Measurements from ENCODE around the gene LAMB3. TPM values are rescaled to one million over a fixed set of nuclear protein-coding genes. Genes with fewer than 3 reads are reported as not detected.

LAMB3 gene
- polyA plus RNA-seq, 1 donor from 2014 or later = 5.8 TPM

DNA sequence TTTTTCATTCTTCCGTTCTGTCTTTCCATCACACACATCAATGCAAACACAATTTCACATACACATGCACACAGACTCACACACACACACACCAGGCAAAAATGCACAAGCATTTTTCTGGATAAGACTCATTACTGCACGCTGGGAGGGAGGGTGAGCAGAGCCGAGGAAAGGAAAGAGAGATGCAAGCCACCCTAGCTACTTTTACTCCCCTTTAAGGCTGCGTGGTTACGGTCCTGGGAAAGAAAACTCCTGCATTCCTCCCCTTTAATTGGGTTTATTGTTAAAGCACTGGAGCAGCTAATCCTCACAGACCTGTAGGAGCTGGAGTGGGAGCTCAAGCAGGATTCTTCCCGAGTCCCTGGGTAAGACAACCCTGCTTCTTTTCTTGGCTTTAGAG, 68.8 kb downstream of the LAMB3 start, which contains the start of gene CAMK1G:
TSS of gene CAMK1G (plus strand) at position 307 of the 400 bp plus-strand sequence. CDS start 11,270 bp downstream, outside the sequence.
- Histone ChIP-seq H3K4me3 (ENCODE audit: low read length) (peak within 1 kb of the TSS; percentile 70), H3K9ac (ENCODE audit: low read length) (peak within 1 kb of the TSS; percentile 63), H3K9me3 (ENCODE audit: low read length) (no peaks in the 10 kb centered on the region), H3K9me2 (ENCODE audit: insufficient read depth, low read length) (no peaks in the 10 kb centered on the region), H3F3A (ENCODE audit: insufficient read depth, low read length, poor library complexity, severe bottlenecking) (no peaks in the 10 kb centered on the region), H2AFZ (ENCODE audit: low read depth, low read length) (peak within 1 kb of the TSS; percentile 14), H3K27me3 (ENCODE audit: insufficient read depth, low read depth, low read length) (no peaks in the 10 kb centered on the region), H3K27ac (ENCODE audit: low read length) (peak within 1 kb of the TSS; percentile 75), H4K20me1 (ENCODE audit: insufficient read depth) (no peaks in the 10 kb centered on the region), H3K79me2 (replicated peaks; ENCODE audit: insufficient read depth, low read length) (no peaks in the 10 kb centered on the region), H3K36me3 (ENCODE audit: insufficient read depth, low read length) (no peaks in the 10 kb centered on the region), H3K4me2 (ENCODE audit: low read length) (peak within 1 kb of the TSS; percentile 52)
- TF ChIP-seq, protein P1, sequence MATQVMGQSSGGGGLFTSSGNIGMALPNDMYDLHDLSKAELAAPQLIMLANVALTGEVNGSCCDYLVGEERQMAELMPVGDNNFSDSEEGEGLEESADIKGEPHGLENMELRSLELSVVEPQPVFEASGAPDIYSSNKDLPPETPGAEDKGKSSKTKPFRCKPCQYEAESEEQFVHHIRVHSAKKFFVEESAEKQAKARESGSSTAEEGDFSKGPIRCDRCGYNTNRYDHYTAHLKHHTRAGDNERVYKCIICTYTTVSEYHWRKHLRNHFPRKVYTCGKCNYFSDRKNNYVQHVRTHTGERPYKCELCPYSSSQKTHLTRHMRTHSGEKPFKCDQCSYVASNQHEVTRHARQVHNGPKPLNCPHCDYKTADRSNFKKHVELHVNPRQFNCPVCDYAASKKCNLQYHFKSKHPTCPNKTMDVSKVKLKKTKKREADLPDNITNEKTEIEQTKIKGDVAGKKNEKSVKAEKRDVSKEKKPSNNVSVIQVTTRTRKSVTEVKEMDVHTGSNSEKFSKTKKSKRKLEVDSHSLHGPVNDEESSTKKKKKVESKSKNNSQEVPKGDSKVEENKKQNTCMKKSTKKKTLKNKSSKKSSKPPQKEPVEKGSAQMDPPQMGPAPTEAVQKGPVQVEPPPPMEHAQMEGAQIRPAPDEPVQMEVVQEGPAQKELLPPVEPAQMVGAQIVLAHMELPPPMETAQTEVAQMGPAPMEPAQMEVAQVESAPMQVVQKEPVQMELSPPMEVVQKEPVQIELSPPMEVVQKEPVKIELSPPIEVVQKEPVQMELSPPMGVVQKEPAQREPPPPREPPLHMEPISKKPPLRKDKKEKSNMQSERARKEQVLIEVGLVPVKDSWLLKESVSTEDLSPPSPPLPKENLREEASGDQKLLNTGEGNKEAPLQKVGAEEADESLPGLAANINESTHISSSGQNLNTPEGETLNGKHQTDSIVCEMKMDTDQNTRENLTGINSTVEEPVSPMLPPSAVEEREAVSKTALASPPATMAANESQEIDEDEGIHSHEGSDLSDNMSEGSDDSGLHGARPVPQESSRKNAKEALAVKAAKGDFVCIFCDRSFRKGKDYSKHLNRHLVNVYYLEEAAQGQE (IDR thresholded peaks at IDR 0.05; ENCODE audit: borderline replicate concordance) = peak; percentile 72
- TF ChIP-seq MXI1 (conservative IDR thresholded peaks at IDR 0.05; ENCODE audit: poor library complexity, severe bottlenecking) (no peak), POLR2AphosphoS5 (IDR thresholded peaks at IDR 0.05) (peak; percentile 81), EP300 (conservative IDR thresholded peaks at IDR 0.05; ENCODE audit: poor library complexity, severe bottlenecking) (no peak), EZH2 (IDR thresholded peaks at IDR 0.05; ENCODE audit: borderline replicate concordance, insufficient read depth, low read length, poor library complexity, severe bottlenecking) (no peak), CTCF (IDR thresholded peaks at IDR 0.05; ENCODE audit: poor library complexity, severe bottlenecking) (peak; percentile 6), RAD21 (conservative IDR thresholded peaks at IDR 0.05) (no peak), TAF1 (IDR thresholded peaks at IDR 0.05; ENCODE audit: low read depth) (no peak), SMC3 (conservative IDR thresholded peaks at IDR 0.05; ENCODE audit: poor library complexity) (no peak)

GRCh38 chr1:209580577-209580976, 71.6 kb downstream of the LAMB3 start:
- Histone ChIP-seq H3K9me3 (ENCODE audit: low read length) (no peaks in the 10 kb centered on the region), H3K9me2 (ENCODE audit: insufficient read depth, low read length) (no peaks in the 10 kb centered on the region), H3K36me3 (ENCODE audit: insufficient read depth, low read length) (no peaks in the 10 kb centered on the region), H3K9ac (ENCODE audit: low read length) (no peak overlapping the region), H4K20me1 (ENCODE audit: insufficient read depth) (no peaks in the 10 kb centered on the region), H3K27ac (ENCODE audit: low read length) (no peak overlapping the region), H3F3A (ENCODE audit: insufficient read depth, low read length, poor library complexity, severe bottlenecking) (no peaks in the 10 kb centered on the region), H2AFZ (ENCODE audit: low read depth, low read length) (no peak overlapping the region), H3K27me3 (ENCODE audit: insufficient read depth, low read depth, low read length) (no peaks in the 10 kb centered on the region), H3K79me2 (replicated peaks; ENCODE audit: insufficient read depth, low read length) (no peaks in the 10 kb centered on the region), H3K4me2 (ENCODE audit: low read length) (no peak overlapping the region), H3K4me3 (ENCODE audit: low read length) (no peak overlapping the region)
- TF ChIP-seq EZH2 (IDR thresholded peaks at IDR 0.05; ENCODE audit: borderline replicate concordance, insufficient read depth, low read length, poor library complexity, severe bottlenecking) = no peak
- no peak for TF ChIP-seq CTCF (IDR thresholded peaks at IDR 0.05; ENCODE audit: poor library complexity, severe bottlenecking)
- TF ChIP-seq, protein P1 (IDR thresholded peaks at IDR 0.05; ENCODE audit: borderline replicate concordance) = no peak
- no peak for TF ChIP-seq RAD21 (conservative IDR thresholded peaks at IDR 0.05)
- TF ChIP-seq TAF1 (IDR thresholded peaks at IDR 0.05; ENCODE audit: low read depth) = no peak
- no peak for TF ChIP-seq EP300 (conservative IDR thresholded peaks at IDR 0.05; ENCODE audit: poor library complexity, severe bottlenecking)
- no peak for TF ChIP-seq SMC3 (conservative IDR thresholded peaks at IDR 0.05; ENCODE audit: poor library complexity)
- no peak for TF ChIP-seq MXI1 (conservative IDR thresholded peaks at IDR 0.05; ENCODE audit: poor library complexity, severe bottlenecking)
- no peak for TF ChIP-seq POLR2AphosphoS5 (IDR thresholded peaks at IDR 0.05)
